ENCODE measurements around the gene ADAP1. TPM values are rescaled to one million over a fixed set of nuclear protein-coding genes. Genes with fewer than 3 reads are reported as not detected.

The ADAP1 gene
- polyA plus RNA-seq, 3 donors: 49.1 to 117 (median 72.2) TPM

DNA sequence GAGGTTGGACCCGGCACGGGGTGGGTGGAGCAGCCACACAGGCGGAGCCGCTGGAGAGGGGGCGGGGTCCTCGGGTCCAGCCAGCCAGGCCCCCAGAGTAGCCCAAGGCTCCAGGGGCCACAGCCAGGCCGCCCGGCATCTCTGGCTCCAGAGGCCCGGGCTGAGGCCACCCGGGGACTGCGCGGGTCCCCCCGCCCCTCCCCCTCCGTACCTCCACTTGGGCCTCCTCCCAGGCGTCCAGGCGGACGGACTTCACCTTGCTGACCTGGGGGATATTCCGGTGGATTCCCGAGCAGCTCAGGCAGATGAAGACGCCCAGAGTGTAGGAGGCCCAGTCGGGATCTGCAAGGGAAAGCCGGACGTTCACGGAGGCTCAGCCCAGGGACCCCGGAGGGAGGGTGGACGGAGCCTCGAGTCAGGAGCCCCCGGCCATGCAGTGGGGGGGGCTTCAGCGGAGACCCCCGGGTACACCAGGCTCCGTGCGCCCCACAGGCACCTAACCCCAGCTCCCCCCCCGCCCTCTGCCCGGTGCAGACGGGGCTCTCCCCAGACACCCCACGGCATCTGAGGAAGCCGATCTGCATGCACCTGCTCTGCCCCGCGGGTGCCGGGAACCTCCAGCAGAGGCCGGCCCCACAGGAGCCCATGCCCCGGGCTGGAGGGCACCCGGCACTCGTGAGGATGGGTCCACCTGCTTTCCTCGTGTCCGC is 19.2 kb downstream of the ADAP1 start:
- Mint-ChIP-seq H3K4me3 (no peak overlapping the region), H3K27me3 (ENCODE audit: low read depth in 3 of 3) (peaks cover 0 to 1% (median 0%) of the 10 kb centered on the region in 3 donors), H3K9me3 (peaks cover 0 to 2% (median 0%) of the 10 kb centered on the region in 7 donors), H3K36me3 (peaks cover 41 to 57% of the 10 kb centered on the region in 2 donors), H3K27ac (peak overlapping the region in 1 of 7 donors; percentile 80), H3K4me1 (peaks cover 36% of the 10 kb centered on the region)
- TF ChIP-seq, protein P1, sequence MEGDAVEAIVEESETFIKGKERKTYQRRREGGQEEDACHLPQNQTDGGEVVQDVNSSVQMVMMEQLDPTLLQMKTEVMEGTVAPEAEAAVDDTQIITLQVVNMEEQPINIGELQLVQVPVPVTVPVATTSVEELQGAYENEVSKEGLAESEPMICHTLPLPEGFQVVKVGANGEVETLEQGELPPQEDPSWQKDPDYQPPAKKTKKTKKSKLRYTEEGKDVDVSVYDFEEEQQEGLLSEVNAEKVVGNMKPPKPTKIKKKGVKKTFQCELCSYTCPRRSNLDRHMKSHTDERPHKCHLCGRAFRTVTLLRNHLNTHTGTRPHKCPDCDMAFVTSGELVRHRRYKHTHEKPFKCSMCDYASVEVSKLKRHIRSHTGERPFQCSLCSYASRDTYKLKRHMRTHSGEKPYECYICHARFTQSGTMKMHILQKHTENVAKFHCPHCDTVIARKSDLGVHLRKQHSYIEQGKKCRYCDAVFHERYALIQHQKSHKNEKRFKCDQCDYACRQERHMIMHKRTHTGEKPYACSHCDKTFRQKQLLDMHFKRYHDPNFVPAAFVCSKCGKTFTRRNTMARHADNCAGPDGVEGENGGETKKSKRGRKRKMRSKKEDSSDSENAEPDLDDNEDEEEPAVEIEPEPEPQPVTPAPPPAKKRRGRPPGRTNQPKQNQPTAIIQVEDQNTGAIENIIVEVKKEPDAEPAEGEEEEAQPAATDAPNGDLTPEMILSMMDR (IDR thresholded peaks at IDR 0.05): no peak
- no peak overlapping the region for H3K27ac ChIP-seq (ENCODE audit: low read depth in 1 of 2, low read length in 2 of 2)
- no peaks in the 10 kb centered on the region for H3K9me3 ChIP-seq (replicated peaks in 1 of 2; ENCODE audit: control insufficient read depth in 1 of 2, insufficient read depth in 1 of 2, low read length in 2 of 2)
- H3K9ac ChIP-seq (ENCODE audit: insufficient read depth, low read length, poor library complexity, severe bottlenecking): no peak overlapping the region
- 98% methylated on average over 37 of the region's 46 CpGs for WGBS (ENCODE audit: insufficient coverage)
- intact Hi-C loops (cut with micrococcal nuclease): no loop called here
- peaks cover 36 to 39% of the 10 kb centered on the region in 2 donors for H3K4me1 ChIP-seq (ENCODE audit: control insufficient read depth in 1 of 2, insufficient read depth in 2 of 2, low read length in 2 of 2)
- H3K4me2 ChIP-seq (replicated peaks; ENCODE audit: extremely low read depth, low read length, poor library complexity, severe bottlenecking): no peak overlapping the region
- H4K20me1 ChIP-seq (ENCODE audit: insufficient read depth, low read length): peaks cover 68% of the 10 kb centered on the region
- no peaks in the 10 kb centered on the region for H3K27me3 ChIP-seq (ENCODE audit: control insufficient read depth in 2 of 2, insufficient read depth in 2 of 2, low read length in 2 of 2)
- DNase-seq: no peak
- peaks cover 69% of the 10 kb centered on the region for H3K79me2 ChIP-seq (ENCODE audit: insufficient read depth, low read length)
- H3K4me3 ChIP-seq (replicated peaks in 1 of 3; ENCODE audit: low read depth in 2 of 3, low read length in 3 of 3): no peak overlapping the region
- peaks cover 35 to 49% of the 10 kb centered on the region in 2 donors for H3K36me3 ChIP-seq (replicated peaks in 1 of 2; ENCODE audit: control insufficient read depth in 1 of 2, insufficient read depth in 2 of 2, low read length in 2 of 2)
- H2AFZ ChIP-seq (ENCODE audit: insufficient read depth, low read depth, low read length, poor library complexity, severe bottlenecking): no peak overlapping the region

DNA sequence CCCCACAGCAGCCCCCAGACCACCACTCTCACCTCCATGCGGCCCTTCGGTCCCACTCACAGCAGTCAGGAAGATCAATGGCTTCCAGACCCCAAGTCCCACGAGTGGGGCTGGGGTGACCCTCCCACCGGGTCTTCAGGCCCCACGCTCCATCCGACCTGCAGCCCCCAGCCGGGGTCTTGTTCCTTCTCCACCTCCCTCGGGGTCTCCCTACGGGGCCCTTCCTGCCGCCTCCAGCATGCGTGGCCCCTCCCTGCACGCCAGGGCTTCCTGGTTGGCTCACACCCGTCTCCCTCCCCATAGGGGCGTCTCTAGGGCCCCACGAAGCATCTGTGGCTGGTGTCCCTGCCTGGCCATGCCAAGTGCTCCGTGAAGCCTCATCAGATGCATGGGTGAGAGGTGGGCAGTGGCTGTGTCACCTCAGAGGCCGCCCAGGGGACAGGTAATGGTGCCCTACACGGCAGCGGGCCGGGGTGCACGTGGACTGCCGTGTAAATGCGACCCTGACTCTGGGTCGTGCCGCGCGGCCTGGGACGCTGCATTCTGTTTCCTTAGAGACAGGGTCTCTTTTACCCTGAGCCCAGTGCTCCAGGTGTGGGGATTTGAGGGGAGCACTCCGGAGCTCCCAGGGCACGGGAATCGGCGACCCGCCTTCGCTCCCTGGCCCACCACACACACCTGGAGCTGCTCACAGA is 19.9 kb downstream of the ADAP1 start:
- Histone ChIP-seq H3K9ac (ENCODE audit: insufficient read depth, low read length, poor library complexity, severe bottlenecking) (no peak overlapping the region), H3K79me2 (ENCODE audit: insufficient read depth, low read length) (peaks cover 69% of the 10 kb centered on the region), H3K4me3 (replicated peaks in 1 of 3; ENCODE audit: low read depth in 2 of 3, low read length in 3 of 3) (no peak overlapping the region), H3K36me3 (replicated peaks in 1 of 2; ENCODE audit: control insufficient read depth in 1 of 2, insufficient read depth in 2 of 2, low read length in 2 of 2) (peaks cover 35 to 49% of the 10 kb centered on the region in 2 donors), H3K27me3 (ENCODE audit: control insufficient read depth in 2 of 2, insufficient read depth in 2 of 2, low read length in 2 of 2) (no peaks in the 10 kb centered on the region), H4K20me1 (ENCODE audit: insufficient read depth, low read length) (peaks cover 61% of the 10 kb centered on the region), H3K4me2 (replicated peaks; ENCODE audit: extremely low read depth, low read length, poor library complexity, severe bottlenecking) (no peak overlapping the region), H3K4me1 (ENCODE audit: control insufficient read depth in 1 of 2, insufficient read depth in 2 of 2, low read length in 2 of 2) (peaks cover 36 to 39% of the 10 kb centered on the region in 2 donors), H3K9me3 (replicated peaks in 1 of 2; ENCODE audit: control insufficient read depth in 1 of 2, insufficient read depth in 1 of 2, low read length in 2 of 2) (no peaks in the 10 kb centered on the region), H2AFZ (ENCODE audit: insufficient read depth, low read depth, low read length, poor library complexity, severe bottlenecking) (no peak overlapping the region), H3K27ac (ENCODE audit: low read depth in 1 of 2, low read length in 2 of 2) (no peak overlapping the region)
- intact Hi-C loops (cut with micrococcal nuclease): no loop called here
- Mint-ChIP-seq H3K9me3 (peaks cover 0 to under 1% (median 0%) of the 10 kb centered on the region in 7 donors), H3K27ac (peak overlapping the region in 2 of 7 donors; percentile 25 to 31), H3K36me3 (peaks cover 42 to 57% of the 10 kb centered on the region in 2 donors), H3K4me1 (peaks cover 36% of the 10 kb centered on the region), H3K4me3 (no peak overlapping the region), H3K27me3 (ENCODE audit: low read depth in 3 of 3) (peaks cover 0 to 3% (median 1%) of the 10 kb centered on the region in 3 donors)
- TF ChIP-seq, protein P1 (IDR thresholded peaks at IDR 0.05): no peak
- WGBS (ENCODE audit: insufficient coverage): 92% methylated on average over 23 of the region's 34 CpGs
- no peak for DNase-seq
